GM23338 (cell line): ENCODE measurements around the gene ADGRB3. TPM values are rescaled to one million over a fixed set of nuclear protein-coding genes. Genes with fewer than 3 reads are reported as not detected.

ENCODE experiments used
- ATAC-seq: fragments of 200-7000 bp; cut with Tn5 transposase; 3 replicates; pipeline ENCODE4 v1.9.1; 2020
- DNase-seq: peaks from one replicate; pipeline ENCODE4 v3.0.0-alpha.2; 2015; ENCODE audit warnings: low spot score
- H2AFZ ChIP-seq: fragments of 200-600 bp; sonication (generic); 2 replicates; pipeline ENCODE4 v1.8.0; 2016; ENCODE audit warnings: antibody characterized with exemption, mild to moderate bottlenecking, moderate library complexity
- H3F3A ChIP-seq: fragments of 200-600 bp; sonication (generic); replicated peaks from 2 replicates; pipeline ENCODE4 v1.8.0; 2017; ENCODE audit warnings: antibody characterized with exemption, mixed run types, low read depth
- H3K27ac ChIP-seq: fragments of 200-600 bp; sonication (generic); 2 replicates; pipeline ENCODE4 v1.6.1; 2016; ENCODE audit warnings: low read depth
- H3K27me3 ChIP-seq: fragments of 200-600 bp; sonication (generic); 2 replicates; pipeline ENCODE4 v1.8.0; 2016; ENCODE audit warnings: mild to moderate bottlenecking, mixed run types, moderate library complexity; ENCODE audit not compliant: insufficient read depth
- H3K36me3 ChIP-seq: fragments of 200-600 bp; sonication (generic); 2 replicates; pipeline ENCODE4 v1.8.0; 2016; ENCODE audit warnings: mild to moderate bottlenecking; ENCODE audit not compliant: insufficient read depth
- H3K4me1 ChIP-seq: fragments of 200-600 bp; sonication (generic); 2 replicates; pipeline ENCODE4 v1.8.0; 2016; ENCODE audit warnings: mild to moderate bottlenecking, moderate library complexity; ENCODE audit not compliant: insufficient read depth
- H3K4me2 ChIP-seq: fragments of 200-600 bp; sonication (generic); 2 replicates; pipeline ENCODE4 v1.7.1; 2017; ENCODE audit warnings: mixed run types
- H3K4me3 ChIP-seq: fragments of 200-600 bp; sonication (generic); 2 replicates; pipeline ENCODE4 v1.6.1; 2016; ENCODE audit warnings: mixed run types
- H3K79me2 ChIP-seq: fragments of 200-600 bp; sonication (generic); replicated peaks from 2 replicates; pipeline ENCODE4 v1.8.0; 2017; ENCODE audit warnings: mild to moderate bottlenecking; ENCODE audit not compliant: insufficient read depth
- H3K9me2 ChIP-seq: fragments of 200-600 bp; sonication (generic); 2 replicates; pipeline ENCODE4 v1.8.0; 2017; ENCODE audit not compliant: insufficient read depth
- H4K20me1 ChIP-seq: fragments of 200-600 bp; sonication (generic); replicated peaks from 2 replicates; pipeline ENCODE4 v1.8.0; 2017; ENCODE audit warnings: mild to moderate bottlenecking; ENCODE audit not compliant: insufficient read depth
- H3K27ac Mint-ChIP-seq: 2 replicates; pipeline ENCODE4 v1.8.0; 2020; ENCODE audit warnings: inconsistent platforms, mild to moderate bottlenecking, moderate library complexity, mixed read lengths
- H3K27me3 Mint-ChIP-seq: 3 replicates; pipeline ENCODE4 v1.8.0; 2022; ENCODE audit warnings: low read depth, mild to moderate bottlenecking, moderate library complexity, mixed read lengths, inconsistent platforms; ENCODE audit not compliant: insufficient read depth, poor library complexity
- H3K36me3 Mint-ChIP-seq: 3 replicates; pipeline ENCODE4 v1.8.0; 2021; ENCODE audit warnings: low read depth, mild to moderate bottlenecking, inconsistent platforms, moderate library complexity, mixed read lengths
- H3K4me1 Mint-ChIP-seq: 3 replicates; pipeline ENCODE4 v1.8.0; 2020; ENCODE audit warnings: mild to moderate bottlenecking, inconsistent platforms, mixed read lengths
- H3K4me3 Mint-ChIP-seq: 3 replicates; pipeline ENCODE4 v1.8.0; 2021; ENCODE audit warnings: moderate library complexity, mild to moderate bottlenecking, inconsistent platforms, mixed read lengths
- H3K9me3 Mint-ChIP-seq: 3 replicates; pipeline ENCODE4 v1.8.0; 2020; ENCODE audit warnings: moderate library complexity, mild to moderate bottlenecking, inconsistent platforms, mixed read lengths
- CREB1 ChIP-seq: fragments of 250-450 bp; sonication (Bioruptor Pico); IDR thresholded peaks from 2 replicates; pipeline ENCODE4 v1.5.0; 2020; ENCODE audit warnings: low read depth, mild to moderate bottlenecking, moderate library complexity
- JUNB ChIP-seq: IDR thresholded peaks from one replicate; pipeline ENCODE4 v1.6.1; 2016; ENCODE audit warnings: antibody characterized with exemption; ENCODE audit not compliant: unreplicated experiment
- POLR2AphosphoS5 ChIP-seq: IDR thresholded peaks from 2 replicates; pipeline ENCODE4 v1.6.1; 2016; ENCODE audit warnings: antibody characterized with exemption, low read depth
- long read RNA-seq: library from polyadenylated mRNA; unstranded; transcript quantifications from one replicate; pipeline ENCODE4 v2.0.0, GENCODE V29; 2020; ENCODE audit not compliant: unreplicated experiment
- polyA plus RNA-seq: library from polyadenylated mRNA; unstranded; fragments of >200 nt; fragmentation: Nextera tagmentation; extraction: Ambion mirVana; gene quantifications from 2 replicates; pipeline ENCODE4 v1.2.1, GENCODE V29; 2016
- total RNA-seq: library from RNA; depleted of rRNA; stranded (reverse); fragments of >200 nt; shearing (Covaris generic); gene quantifications from 2 replicates; pipeline ENCODE4 v1.2.3, GENCODE V29; 2014; rRNA removed
- TF ChIP-seq, protein P1 (sequence below): IDR thresholded peaks from 2 replicates; pipeline ENCODE4 v1.6.1; 2016; ENCODE audit warnings: antibody characterized with exemption
- TF ChIP-seq, protein P2 (sequence below), 2 experiments: fragments of 200-600 bp in 1 of 2; sonication (generic) in 1 of 2; conservative IDR thresholded peaks; 2 replicates each; pipeline versions ENCODE4 v1.5.1 to v1.6.1; 2016 to 2017; ENCODE audit warnings: antibody characterized with exemption in 2 of 2, low read depth in 2 of 2, mild to moderate bottlenecking in 2 of 2, moderate library complexity in 1 of 2
- TF ChIP-seq, protein P3 (sequence below): IDR thresholded peaks from one replicate; pipeline ENCODE4 v1.6.1; 2018; ENCODE audit warnings: antibody characterized with exemption; ENCODE audit not compliant: unreplicated experiment

Gene ADGRB3
- 1.9 and 4.0 TPM in 2 replicates for total RNA-seq
- 0.63 and 0.92 TPM in 2 replicates for polyA plus RNA-seq
- long read RNA-seq, partial matches to known transcripts = 0 of 2 reads
- long read RNA-seq, other reads (novel, unspliced or antisense) = 2 of 2 reads

GRCh38 chr6:68634726-68635411, at the start of gene ADGRB3:
Gene ADGRB3, plus strand, starts transcription at chr6:68635282. Its CDS starts 3,394 bp downstream, at chr6:68638676.
- Mint-ChIP-seq H3K27me3 (peaks cover 32% of the 10 kb centered on the region), H3K4me1 (peaks cover 28% of the 10 kb centered on the region), H3K9me3 (no peaks in the 10 kb centered on the region), H3K4me3 (peak within 1 kb of the TSS; percentile 93), H3K36me3 (no peaks in the 10 kb centered on the region), H3K27ac (peak within 1 kb of the TSS; percentile 1; the same call in 1 of the 2 replicates)
- H4K20me1 ChIP-seq = no peaks in the 10 kb centered on the region
- no peaks in the 10 kb centered on the region for H3K36me3 ChIP-seq
- H2AFZ ChIP-seq = peak within 1 kb of the TSS; percentile 96
- ATAC-seq (peak; percentile 73), DNase-seq (peak; percentile 79)
- H3K4me1 ChIP-seq = peaks cover 28% of the 10 kb centered on the region
- H3K79me2 ChIP-seq = no peaks in the 10 kb centered on the region
- H3K9me2 ChIP-seq = no peaks in the 10 kb centered on the region
- 0 out of 2 replicates have a peak, but pooled peaks cover 6% of the 10 kb centered on the region for H3F3A ChIP-seq
- peak within 1 kb of the TSS; percentile 85 for H3K4me3 ChIP-seq
- H3K4me2 ChIP-seq = peak within 1 kb of the TSS; percentile 97
- no peak within 1 kb of the TSS for H3K27ac ChIP-seq
- peaks cover 57% of the 10 kb centered on the region for H3K27me3 ChIP-seq
- TF ChIP-seq, protein P1, sequence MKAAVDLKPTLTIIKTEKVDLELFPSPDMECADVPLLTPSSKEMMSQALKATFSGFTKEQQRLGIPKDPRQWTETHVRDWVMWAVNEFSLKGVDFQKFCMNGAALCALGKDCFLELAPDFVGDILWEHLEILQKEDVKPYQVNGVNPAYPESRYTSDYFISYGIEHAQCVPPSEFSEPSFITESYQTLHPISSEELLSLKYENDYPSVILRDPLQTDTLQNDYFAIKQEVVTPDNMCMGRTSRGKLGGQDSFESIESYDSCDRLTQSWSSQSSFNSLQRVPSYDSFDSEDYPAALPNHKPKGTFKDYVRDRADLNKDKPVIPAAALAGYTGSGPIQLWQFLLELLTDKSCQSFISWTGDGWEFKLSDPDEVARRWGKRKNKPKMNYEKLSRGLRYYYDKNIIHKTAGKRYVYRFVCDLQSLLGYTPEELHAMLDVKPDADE = 0 out of 2 replicates have a peak, but pooled peaks have one; percentile 8
- TF ChIP-seq, protein P2, sequence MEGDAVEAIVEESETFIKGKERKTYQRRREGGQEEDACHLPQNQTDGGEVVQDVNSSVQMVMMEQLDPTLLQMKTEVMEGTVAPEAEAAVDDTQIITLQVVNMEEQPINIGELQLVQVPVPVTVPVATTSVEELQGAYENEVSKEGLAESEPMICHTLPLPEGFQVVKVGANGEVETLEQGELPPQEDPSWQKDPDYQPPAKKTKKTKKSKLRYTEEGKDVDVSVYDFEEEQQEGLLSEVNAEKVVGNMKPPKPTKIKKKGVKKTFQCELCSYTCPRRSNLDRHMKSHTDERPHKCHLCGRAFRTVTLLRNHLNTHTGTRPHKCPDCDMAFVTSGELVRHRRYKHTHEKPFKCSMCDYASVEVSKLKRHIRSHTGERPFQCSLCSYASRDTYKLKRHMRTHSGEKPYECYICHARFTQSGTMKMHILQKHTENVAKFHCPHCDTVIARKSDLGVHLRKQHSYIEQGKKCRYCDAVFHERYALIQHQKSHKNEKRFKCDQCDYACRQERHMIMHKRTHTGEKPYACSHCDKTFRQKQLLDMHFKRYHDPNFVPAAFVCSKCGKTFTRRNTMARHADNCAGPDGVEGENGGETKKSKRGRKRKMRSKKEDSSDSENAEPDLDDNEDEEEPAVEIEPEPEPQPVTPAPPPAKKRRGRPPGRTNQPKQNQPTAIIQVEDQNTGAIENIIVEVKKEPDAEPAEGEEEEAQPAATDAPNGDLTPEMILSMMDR (conservative IDR thresholded peaks at IDR 0.05; ENCODE audit: low read depth in 2 of 2) = 0 out of 4 replicates have a peak, but pooled peaks of 1 of the 2 experiments have one; percentile 16
- TF ChIP-seq, protein P3, sequence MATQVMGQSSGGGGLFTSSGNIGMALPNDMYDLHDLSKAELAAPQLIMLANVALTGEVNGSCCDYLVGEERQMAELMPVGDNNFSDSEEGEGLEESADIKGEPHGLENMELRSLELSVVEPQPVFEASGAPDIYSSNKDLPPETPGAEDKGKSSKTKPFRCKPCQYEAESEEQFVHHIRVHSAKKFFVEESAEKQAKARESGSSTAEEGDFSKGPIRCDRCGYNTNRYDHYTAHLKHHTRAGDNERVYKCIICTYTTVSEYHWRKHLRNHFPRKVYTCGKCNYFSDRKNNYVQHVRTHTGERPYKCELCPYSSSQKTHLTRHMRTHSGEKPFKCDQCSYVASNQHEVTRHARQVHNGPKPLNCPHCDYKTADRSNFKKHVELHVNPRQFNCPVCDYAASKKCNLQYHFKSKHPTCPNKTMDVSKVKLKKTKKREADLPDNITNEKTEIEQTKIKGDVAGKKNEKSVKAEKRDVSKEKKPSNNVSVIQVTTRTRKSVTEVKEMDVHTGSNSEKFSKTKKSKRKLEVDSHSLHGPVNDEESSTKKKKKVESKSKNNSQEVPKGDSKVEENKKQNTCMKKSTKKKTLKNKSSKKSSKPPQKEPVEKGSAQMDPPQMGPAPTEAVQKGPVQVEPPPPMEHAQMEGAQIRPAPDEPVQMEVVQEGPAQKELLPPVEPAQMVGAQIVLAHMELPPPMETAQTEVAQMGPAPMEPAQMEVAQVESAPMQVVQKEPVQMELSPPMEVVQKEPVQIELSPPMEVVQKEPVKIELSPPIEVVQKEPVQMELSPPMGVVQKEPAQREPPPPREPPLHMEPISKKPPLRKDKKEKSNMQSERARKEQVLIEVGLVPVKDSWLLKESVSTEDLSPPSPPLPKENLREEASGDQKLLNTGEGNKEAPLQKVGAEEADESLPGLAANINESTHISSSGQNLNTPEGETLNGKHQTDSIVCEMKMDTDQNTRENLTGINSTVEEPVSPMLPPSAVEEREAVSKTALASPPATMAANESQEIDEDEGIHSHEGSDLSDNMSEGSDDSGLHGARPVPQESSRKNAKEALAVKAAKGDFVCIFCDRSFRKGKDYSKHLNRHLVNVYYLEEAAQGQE = no peak

DNA sequence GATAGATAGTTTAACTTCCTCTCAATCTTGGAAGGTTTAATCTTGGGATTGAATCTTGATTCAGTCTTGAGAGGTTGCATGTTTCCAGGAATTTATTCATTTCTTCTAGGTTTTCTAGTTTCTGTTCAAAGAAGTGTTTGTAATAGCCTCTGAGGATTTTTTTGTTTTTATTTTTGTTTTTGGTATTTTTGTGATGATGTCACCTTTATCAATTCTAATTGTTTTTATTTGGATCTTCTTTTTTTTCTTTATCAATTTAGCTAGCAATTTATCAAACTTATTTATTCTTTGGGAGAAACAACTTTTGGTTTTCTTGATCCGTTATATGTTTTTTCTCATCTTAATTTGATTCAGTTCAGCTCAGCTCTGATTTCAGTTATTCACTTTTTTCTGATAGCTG, 41.5 kb upstream of the ADGRB3 start:
- DNase-seq = no peak

More for the DNA sequence above, 41.5 kb upstream of the ADGRB3 start:
- Histone ChIP-seq H3K9me2 (peaks cover 9% of the 10 kb centered on the region; the same call in 1 of the 2 replicates), H3K4me3 (no peak overlapping the region), H3K27ac (no peak overlapping the region), H3F3A (no peaks in the 10 kb centered on the region), H4K20me1 (no peaks in the 10 kb centered on the region), H2AFZ (no peak overlapping the region), H3K79me2 (no peaks in the 10 kb centered on the region), H3K27me3 (no peaks in the 10 kb centered on the region), H3K4me1 (no peaks in the 10 kb centered on the region), H3K36me3 (no peaks in the 10 kb centered on the region), H3K4me2 (no peak overlapping the region)
- Mint-ChIP-seq H3K4me3 (no peak overlapping the region), H3K27ac (no peak overlapping the region), H3K9me3 (peaks cover 12% of the 10 kb centered on the region), H3K36me3 (peaks cover 10% of the 10 kb centered on the region), H3K27me3 (no peaks in the 10 kb centered on the region), H3K4me1 (no peaks in the 10 kb centered on the region)
- ATAC-seq = no peak
- TF ChIP-seq, protein P2 (conservative IDR thresholded peaks at IDR 0.05; ENCODE audit: low read depth in 2 of 2) = no peak
- TF ChIP-seq POLR2AphosphoS5 (no peak), JUNB (no peak), CREB1 (CRISPR knock-in tag) (no peak)
- TF ChIP-seq, protein P1 = no peak
